ENCODE data around the gene MAD2L1BP. TPM values are rescaled to one million over a fixed set of nuclear protein-coding genes. Genes with fewer than 3 reads are reported as not detected.
A peak's percentile ranks its signal among the peaks of the same experiment; 100 is the strongest.
"Not testable (repeated sequence)": the region's sequence is repeated elsewhere in the genome, so short reads cannot be mapped to it uniquely, and the experiment has no call there.

The MAD2L1BP gene
- total RNA-seq, 1 donor: 33.1 TPM

DNA sequence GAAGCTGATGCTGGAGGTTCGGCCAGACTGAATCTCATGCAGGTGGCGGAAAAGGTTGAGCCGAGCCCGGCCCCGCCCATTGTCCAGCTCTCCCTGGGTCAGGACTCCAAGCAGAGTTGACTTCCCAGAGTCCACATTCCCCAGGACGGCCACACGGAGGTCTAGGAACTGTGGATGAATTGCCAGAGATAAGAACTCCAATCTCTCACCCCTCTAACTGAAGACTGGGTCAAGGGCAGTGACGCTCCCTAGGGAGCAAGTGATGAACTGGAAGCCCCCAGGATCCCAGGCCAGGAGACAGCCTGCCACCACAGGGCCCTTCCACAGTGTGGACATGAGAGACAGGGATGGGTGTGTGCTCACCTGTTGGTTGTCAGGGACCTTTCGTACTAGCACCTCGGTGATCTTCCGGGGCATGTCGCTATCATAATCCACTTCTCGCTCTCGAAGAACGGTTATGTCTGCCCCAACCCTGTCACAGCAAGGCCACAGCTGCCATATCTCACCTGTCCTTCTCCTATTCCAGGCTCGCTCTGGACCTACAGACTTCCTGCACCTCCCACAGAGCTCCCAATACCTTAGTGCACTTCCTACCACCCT, 10.1 kb upstream of the MAD2L1BP start:
- DNase-seq (ENCODE audit: low read depth in 2 of 3, low spot score in 2 of 3): no peak

DNA sequence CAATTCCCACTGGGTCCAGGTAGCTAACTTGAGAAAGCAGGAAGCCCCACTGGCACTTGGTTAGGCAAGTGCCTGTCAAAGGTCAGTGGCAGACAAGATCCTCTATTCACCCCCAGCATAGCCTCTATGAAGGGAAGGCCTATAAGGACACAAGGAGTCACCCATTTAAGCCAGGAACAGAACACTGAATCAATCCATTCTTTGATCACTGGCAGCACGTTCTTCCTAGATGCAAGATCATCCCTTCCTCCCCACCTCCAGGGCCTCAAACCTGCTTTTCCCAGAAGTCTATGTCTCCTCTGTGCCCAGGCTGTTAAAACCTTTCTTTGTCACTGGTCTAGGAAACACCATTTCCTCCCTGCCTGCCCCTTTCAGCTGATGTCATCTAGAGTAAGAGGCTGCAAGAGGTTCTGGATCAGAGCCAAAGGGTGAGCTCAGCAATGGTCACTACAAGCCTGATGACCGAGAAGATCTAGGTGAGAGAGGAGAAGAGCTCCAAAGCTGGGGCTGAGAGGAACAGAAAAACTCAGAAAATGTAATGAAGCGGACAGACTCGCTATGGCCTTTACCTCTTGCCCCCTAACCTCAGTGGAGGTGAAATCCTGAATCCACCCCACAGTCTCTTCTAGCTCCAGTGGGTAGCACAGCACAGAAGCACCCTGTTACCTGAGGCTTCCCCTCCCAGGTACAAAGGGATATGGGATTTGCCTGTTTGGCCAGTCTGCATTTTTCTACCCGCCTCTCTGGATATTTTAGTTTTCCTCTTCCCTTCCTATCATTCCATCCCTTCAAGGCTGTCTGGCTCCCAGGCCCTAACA, 8.4 kb upstream of the MAD2L1BP start:
- DNase-seq (ENCODE audit: low read depth in 2 of 3, low spot score in 2 of 3): no peak

DNA sequence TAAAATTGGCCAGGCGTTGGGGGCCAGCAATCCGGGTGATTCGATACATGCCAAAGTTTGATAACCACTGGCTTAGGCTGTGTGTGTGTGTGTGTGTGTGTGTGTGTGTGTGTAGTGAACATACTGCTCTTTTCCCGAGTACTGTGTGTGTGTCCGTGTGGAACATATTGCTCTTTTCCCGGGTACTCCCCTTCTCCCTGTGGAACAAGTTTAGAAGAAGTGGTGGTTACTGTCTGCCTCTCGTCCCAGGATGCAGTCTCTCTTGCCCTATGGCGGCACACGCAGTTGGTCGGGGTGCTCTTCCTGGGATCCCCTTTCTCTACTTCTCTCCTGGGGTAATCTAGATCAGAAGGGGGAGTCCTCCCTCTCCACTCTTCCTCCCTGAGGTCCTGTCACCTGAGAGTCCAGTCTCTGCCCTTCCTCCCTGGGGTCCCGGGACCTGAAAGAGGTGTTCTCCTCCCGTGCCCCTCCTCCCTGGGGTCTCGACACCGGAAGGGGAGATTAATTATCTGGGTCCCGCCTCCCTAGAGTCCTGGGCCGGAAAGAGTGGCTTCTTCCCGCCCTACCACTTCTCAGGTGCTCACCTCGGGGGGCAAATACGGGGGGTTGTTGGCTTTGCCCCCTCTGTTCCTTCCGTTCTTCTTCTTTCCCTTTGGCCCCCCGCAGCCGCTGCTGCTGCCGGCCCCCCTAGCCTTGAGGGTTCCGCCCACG, 7.1 kb upstream of the MAD2L1BP start:
- peak in 2 of 3 donors; percentile 43 to 70 for DNase-seq (ENCODE audit: low read depth in 2 of 3, low spot score in 2 of 3)

DNA sequence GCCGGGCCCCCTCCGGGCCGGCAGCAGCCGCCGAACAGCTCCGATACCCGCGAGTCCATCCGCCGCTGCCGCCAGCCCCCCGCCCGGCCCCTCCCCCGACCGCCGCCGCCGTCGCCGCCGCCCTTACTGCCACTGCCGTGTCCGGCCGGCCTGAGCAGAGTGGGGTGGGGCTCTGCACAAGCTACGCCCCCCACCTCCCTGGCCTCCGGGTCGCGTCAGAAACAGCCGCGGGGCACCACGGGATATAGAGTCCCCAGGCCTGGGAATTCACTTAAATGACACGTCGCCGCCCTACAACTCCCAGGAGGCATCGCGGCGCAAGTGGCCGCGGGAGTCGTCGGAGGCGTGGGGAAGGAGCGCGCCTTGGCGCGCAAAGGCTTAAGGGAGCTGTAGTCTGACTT, 6.5 kb upstream of the MAD2L1BP start, which contains the start of gene GTPBP2:
Gene GTPBP2, minus strand, starts transcription at position 161 of the 401 bp plus-strand sequence. Its CDS starts 102 bp downstream, at position 59.
- peak; percentile 82 to 99 (median 98) for DNase-seq (ENCODE audit: low read depth in 2 of 3, low spot score in 2 of 3)

- DNase-seq (ENCODE audit: low read depth in 2 of 3, low spot score in 2 of 3): peak; percentile 57 to 98 (median 97)
These were observed 5.9 kb upstream of the MAD2L1BP start for GRCh38 chr6:43629505-43630300.

DNA sequence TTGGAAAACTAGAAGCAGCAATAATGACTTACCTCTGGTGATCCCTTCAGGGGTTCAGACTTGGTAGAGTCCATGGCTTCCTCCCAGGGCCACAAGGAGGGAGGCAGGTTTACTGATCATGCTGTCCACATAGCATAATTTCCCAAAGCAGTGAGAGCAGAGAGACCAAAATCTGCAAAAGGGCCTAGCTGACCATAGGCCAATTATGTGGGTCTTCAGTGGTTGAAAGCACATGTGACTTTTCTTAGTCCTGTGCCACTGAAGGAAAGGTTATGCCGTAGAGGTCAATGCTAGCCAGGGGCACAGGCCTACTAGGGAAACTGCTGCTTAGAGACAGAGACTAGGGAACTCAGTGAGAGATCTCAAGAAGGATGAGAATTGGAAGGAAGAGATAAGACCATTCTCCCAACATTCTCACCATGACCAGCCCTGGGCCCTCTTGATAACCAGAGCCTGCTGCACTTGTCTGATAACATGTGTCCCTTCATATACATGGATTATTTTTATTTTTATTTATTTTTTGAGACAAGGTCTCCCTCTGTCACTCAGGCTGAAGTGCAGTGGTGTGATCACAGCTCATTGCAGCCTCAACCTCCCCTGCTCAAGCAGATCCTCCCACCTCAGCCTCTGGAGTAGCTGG, 4.5 kb upstream of the MAD2L1BP start:
- DNase-seq (ENCODE audit: low read depth in 2 of 3, low spot score in 2 of 3): peak in 2 of 3 donors; percentile 57 to 58

- DNase-seq (ENCODE audit: low read depth in 2 of 3, low spot score in 2 of 3): not testable (repeated sequence)
These were observed 2.6 kb upstream of the MAD2L1BP start for GRCh38 chr6:43633002-43633401.

DNA sequence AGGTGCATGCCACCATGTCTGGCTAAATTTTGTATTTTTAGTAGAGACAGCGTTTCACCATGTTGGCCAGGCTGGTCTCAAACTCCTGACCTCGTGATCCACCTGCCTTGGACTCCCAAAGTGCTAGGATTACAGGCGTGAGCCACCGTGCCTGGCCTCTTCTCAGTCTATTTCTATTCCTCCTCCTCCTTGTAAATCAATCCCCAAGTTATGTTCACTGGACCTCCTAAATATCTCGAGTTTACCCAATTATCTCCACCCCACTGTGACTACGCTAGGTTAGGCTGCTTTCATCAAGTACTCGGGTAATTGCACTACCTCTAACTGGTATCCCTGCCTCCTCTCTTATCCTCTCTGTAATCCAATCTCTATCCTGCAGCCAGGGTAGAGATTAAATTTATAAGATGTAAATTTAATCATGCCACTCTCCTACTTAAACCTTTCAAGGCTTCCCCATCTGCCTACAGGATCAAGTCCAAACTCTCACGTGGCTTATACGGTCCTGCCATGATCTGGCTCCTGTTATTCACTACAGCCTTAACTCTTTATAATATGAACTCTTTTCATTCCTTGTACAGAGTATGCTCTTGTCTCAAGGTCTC, 837 bp upstream of the MAD2L1BP start:
- no peak for DNase-seq (ENCODE audit: low read depth in 2 of 3, low spot score in 2 of 3)

DNA sequence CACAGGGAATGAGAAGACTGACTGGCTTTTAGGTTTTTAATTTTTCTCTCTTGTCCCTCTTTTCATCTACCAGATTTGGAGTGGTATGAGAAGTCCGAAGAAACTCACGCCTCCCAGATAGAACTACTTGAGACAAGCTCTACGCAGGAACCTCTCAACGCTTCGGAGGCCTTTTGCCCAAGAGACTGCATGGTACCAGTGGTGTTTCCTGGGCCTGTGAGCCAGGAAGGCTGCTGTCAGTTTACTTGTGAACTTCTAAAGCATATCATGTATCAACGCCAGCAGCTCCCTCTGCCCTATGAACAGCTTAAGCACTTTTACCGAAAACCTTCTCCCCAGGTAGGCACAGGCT, 644 bp downstream of the MAD2L1BP start:
- no peak for DNase-seq (ENCODE audit: low read depth in 2 of 3, low spot score in 2 of 3)

DNA sequence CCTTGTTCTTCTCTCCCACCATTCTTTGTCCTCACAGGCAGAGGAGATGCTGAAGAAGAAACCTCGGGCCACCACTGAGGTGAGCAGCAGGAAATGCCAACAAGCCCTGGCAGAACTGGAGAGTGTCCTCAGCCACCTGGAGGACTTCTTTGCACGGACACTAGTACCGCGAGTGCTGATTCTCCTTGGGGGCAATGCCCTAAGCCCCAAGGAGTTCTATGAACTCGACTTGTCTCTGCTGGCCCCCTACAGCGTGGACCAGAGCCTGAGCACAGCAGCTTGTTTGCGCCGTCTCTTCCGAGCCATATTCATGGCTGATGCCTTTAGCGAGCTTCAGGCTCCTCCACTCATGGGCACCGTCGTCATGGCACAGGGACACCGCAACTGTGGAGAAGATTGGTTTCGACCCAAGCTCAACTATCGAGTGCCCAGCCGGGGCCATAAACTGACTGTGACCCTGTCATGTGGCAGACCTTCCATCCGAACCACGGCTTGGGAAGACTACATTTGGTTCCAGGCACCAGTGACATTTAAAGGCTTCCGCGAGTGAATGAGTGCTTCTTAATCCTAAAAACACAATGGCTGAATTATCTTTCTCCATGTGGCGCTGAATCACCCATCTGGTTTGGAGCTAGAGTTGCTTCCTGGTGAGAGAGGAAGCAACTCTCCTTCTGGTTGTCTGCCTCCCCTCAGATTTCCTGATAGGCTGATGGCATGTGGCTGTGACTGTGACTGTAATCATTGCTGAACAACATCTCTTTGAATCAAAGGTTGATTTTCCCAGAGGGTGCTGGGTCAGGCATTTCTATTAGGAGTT, 4.6 kb downstream of the MAD2L1BP start:
- peak in 2 of 3 donors; percentile 18 to 56 for DNase-seq (ENCODE audit: low read depth in 2 of 3, low spot score in 2 of 3)

- peak in 2 of 3 donors; percentile 61 to 67 for DNase-seq (ENCODE audit: low read depth in 2 of 3, low spot score in 2 of 3)
These were observed 9.4 kb downstream of the MAD2L1BP start, which contains the start of gene RSPH9 for GRCh38 chr6:43644940-43645612. Gene RSPH9 (plus strand): TSS chr6:43645036. CDS start chr6:43645099, 63 bp downstream.

DNA sequence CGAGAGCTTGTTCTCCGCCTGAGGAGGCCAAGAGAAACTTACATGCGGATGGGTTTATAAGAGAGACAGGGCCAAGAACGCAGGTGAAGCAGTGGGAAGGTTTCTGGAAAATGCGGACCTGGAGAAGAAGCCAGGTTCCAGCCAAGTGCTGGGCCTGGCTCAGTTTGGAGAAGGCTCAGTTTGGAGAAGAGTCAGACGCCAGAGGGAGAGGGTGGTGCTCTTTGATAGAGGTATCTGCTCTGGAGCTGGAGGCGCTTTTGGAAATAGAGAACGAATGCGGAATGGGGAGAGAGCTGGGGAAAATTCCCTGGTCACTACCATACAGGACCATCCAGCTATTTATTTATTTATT, 9.9 kb downstream of the MAD2L1BP start:
- DNase-seq (ENCODE audit: low read depth in 2 of 3, low spot score in 2 of 3): no peak

- DNase-seq (ENCODE audit: low read depth in 2 of 3, low spot score in 2 of 3): no peak
These were observed 12.0 kb downstream of the MAD2L1BP start for GRCh38 chr6:43647613-43648012.

DNA sequence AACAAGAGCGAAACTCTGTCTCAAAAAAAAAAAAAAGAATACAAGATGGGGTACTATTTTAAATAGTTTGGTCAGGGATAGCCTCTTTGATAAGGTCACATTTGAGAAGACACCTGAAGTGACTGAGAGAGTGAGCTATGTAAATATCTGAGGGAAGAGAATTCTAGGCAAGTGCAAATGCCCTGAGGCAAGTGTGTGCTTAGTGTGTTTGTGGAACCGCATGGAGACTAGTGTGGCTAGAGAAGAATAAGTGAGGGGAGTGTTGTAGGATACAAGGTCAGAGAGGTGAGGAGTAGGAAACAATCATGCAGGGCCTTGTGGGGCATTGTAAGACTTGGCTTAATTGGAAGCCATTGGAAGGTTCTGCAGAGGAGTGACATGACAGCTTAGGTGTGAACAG, 12.6 kb downstream of the MAD2L1BP start:
- DNase-seq (ENCODE audit: low read depth in 2 of 3, low spot score in 2 of 3): no peak

GRCh38 chr6:43652822-43653221, 17.2 kb downstream of the MAD2L1BP start:
- DNase-seq (ENCODE audit: low read depth in 2 of 3, low spot score in 2 of 3): not testable (repeated sequence)

DNA sequence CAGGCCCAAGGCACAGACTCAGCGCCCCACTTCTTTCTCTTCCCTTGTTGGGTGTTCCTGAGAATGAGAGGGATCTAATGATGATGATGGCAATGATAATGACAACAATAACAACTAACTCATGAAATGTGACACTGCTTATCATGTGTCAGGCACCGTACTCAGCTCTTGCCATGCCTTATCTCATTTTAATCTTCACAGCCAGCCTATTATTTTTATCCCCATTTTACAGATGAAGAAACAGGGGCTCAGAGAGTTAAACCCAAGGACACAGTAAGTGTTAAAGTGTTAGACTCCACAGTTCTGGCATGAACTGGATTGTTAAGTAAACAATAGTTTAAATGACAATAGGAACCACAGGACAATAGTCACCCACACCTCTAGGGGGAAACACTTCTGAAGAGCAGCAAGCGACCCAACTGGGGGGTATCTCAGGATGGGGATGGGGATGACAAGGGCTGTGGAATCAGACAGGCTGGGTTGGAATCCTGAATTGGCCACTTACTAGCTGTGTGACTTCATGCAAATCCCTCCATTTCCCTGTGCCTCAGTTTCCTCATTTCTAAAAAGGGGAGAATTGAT, 21.7 kb downstream of the MAD2L1BP start:
- no peak for DNase-seq (ENCODE audit: low read depth in 2 of 3, low spot score in 2 of 3)

DNA sequence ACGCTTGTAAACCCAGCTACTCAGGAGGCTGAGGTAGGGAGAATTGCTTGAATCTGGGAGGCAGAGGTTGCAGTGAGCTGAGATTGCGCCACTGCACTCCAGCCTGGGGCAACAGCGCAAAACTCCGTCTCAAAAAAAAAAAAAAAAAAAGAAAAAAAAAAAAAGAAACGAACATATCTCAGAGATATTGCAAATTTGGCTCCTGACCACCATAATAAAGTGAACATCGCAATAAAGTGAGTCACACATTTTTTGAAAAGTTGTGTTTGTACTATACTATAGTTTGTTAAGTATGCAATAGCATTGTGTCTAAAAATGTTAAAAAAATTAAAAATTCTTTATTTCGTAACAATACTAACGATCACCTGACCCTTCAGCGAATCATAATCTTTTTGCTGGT, 22.5 kb downstream of the MAD2L1BP start:
- DNase-seq (ENCODE audit: low read depth in 2 of 3, low spot score in 2 of 3): no peak

GRCh38 chr6:43662948-43663347, 27.3 kb downstream of the MAD2L1BP start:
- DNase-seq (ENCODE audit: low read depth in 2 of 3, low spot score in 2 of 3): not testable (repeated sequence)

All from hematopoietic multipotent progenitor cell (in vitro differentiated cells).